NCI-H128 (cell line): ENCODE results near the gene C1orf174.

Source experiments
- DNase-seq: peaks from one replicate; lab custom pipeline; 2025; ENCODE audit not compliant: unreplicated experiment; lab: John Stamatoyannopoulos, UW

Gene C1orf174

DNA sequence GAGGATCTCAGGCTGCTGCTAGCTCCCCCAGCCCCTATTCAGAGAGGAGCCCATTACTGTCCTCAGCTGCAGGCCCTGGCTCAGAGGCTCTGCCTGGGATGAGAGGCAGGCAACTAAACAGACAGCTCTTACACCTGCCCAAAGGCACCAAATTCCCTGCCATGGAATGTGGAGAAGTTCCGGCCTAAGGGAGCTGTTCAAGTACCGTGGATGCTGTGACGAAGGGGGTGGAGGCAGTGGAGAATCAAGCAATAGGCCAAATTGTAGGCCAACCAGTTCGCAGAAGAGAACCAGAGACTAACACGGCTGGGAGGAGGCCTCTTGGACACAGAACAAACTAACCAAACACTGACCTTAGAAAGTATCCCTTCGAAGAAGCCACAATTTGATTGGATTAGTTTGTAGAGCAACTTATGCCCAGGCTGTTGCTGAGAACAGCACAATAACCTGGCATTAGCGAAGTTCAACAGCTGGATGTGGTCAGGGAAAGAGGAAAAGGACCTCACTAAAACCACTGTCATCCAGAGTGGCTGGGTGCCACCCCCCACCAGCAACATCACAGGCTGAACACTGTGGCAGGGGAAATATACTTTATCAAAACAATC lies 3.6 kb downstream of the C1orf174 start:
- DNase-seq, result no peak

DNA sequence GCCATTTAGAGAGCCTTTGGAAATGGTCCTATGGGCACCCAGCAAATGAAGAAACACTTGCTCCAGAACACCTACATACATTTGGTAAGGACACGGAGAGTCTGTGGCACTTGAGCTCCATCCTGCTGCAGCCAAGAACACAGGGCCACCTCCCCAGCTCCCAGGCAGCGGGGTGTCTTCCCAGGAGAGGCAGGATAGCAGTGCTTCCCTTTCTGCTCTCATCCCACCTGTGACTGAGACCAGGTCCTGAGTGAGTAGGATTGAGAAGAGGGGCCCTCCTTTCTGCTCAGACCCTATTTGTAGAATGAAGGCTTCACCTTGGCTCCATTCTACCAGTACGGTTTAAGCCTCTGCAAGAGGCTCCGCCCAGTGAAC lies 4.1 kb downstream of the C1orf174 start:
- DNase-seq, result no peak

- DNase-seq, result no peak
Observed at GRCh38 chr1:3895279-3895950, 4.7 kb downstream of the C1orf174 start.

GRCh38 chr1:3894626-3895278 lies 5.3 kb downstream of the C1orf174 start:
- DNase-seq, result no peak

DNA sequence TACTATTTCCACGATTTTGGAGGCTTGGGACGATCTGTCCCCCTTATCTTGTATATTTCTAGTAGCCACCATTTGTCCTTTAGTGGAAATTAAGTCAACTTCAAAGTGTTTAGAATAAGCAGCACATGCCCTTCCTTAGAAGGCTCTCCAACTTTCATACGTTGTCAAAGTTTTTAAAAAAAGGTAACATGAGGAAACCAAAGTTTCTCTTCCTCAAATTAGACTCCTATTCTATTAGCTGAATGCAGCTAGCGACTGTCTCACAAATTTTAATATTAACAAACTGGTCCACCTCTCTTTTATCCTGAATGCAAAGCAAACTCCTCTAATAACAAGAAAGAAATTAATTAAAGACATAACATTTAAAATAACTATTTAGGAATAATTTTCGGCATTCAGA lies 6.9 kb downstream of the C1orf174 start:
- no peak for DNase-seq

- no peak for DNase-seq
Observed at GRCh38 chr1:3892748-3893147, 7.3 kb downstream of the C1orf174 start.

- DNase-seq, result no peak
Observed at GRCh38 chr1:3891329-3891865, 8.7 kb downstream of the C1orf174 start.

DNA sequence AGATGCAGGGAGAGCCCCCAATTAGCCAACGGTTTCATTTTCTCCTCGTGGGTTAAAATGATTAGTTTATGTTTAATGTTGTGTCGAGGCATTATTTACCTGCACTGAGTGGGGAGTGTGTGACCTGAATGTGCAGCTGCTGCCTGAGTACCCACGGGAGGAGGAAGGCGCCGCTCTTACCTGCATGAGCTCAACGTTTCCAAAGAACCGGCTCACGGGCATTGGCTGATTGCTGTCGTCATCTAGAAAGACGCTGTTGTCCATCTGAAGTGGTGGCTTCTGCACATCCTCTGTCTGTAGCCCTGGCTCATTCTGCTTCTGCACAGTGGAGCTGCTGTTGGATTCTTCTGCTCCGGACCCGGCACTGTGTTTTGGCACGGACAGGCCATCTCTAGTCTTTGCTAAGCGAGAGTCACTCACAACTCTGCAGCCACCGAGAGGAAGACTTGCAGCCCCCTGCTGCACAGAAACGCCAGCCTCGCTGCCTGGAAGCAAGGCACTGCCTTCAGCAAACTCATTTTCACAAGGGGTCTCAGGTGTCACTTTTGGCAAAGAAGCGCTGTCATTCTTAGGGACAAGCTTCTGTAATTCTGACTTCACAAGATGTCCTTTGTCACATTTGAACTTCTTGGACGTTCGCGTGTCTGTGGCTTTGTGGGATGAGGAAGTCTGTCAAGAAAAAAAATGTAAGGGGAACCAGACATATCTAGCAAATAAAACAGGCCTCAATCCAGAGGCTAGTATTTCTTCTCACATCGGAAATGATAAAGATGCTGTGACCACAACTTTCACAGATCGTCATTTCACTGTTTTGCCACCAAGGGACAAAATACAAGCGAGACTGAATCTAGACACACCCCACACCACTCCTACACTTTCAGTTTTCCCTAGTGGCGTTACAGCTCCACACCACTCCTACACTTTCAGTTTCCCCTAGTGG lies 9.4 kb downstream of the C1orf174 start:
- no peak for DNase-seq

DNA sequence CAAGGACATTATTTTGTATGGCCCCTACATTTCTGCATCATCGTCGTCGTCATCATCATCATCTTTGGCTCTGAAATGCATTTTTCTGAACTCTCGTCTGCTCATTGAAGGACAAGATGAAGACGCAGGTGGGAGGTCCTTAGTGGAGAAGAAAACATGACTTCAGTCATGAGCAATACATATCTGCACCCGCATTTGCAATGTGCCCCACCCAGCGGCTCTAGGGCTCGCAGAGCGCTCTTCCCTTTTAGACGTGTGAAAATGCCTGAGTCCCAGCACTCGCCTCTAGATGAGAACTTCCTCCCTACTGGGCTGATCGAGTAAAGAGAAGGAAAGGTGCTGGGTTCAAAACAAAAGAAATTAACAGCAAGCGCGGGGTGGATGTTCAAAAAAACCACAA lies 10.1 kb downstream of the C1orf174 start:
- DNase-seq, result no peak

- no peak for DNase-seq
Observed at GRCh38 chr1:3888301-3888700, 11.8 kb downstream of the C1orf174 start.

GRCh38 chr1:3886691-3887090 lies 13.4 kb downstream of the C1orf174 start:
- no peak for DNase-seq

GRCh38 chr1:3886106-3886670 lies 13.9 kb downstream of the C1orf174 start:
- no peak for DNase-seq

- DNase-seq, result no peak
Observed at GRCh38 chr1:3885611-3886010, 14.5 kb downstream of the C1orf174 start.

GRCh38 chr1:3884966-3885365 lies 15.1 kb downstream of the C1orf174 start:
- no peak for DNase-seq

- DNase-seq, result no peak
Observed at GRCh38 chr1:3883194-3883925, 16.7 kb downstream of the C1orf174 start.

- no peak for DNase-seq
Observed at GRCh38 chr1:3881193-3881480, 18.9 kb downstream of the C1orf174 start.

DNA sequence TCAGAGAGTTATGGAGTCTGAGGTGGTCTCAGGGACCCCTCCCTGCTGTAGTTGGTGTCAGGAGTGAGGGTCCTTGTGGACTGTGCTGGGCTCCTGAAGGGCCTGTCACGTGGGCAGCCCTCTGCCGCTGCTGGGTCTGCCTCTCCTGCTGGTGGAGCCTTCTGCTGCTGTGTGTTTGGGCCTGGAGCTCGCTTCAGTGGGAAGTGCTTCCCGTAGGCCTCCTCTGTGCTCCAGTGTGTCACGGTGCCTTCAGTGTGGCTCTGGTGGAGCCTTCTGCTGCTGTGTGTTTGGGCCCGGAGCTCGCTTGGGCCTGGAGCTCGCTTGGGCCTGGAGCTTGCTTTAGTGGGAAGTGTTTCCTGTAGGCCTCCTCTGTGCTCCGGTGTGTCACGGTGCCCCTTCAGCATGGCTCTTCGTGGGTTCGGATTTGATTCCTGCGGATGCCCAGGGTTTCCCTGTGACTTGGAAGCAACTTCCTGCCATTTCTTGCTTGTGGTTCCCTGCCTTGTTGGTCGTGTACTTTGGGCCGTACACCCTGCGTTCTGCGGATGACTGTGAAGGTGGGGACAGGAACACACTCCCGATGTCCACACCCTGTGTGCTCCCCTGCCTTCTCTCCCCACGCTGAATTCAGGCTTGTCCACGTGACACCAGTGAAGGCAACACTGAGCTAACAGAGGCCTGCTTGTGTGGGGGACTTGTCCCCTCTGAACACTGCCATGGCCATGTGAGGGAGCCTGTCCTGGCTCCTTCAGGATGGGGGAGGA lies 19.5 kb downstream of the C1orf174 start:
- DNase-seq, result no peak

GRCh38 chr1:3879787-3880428 lies 20.2 kb downstream of the C1orf174 start:
- DNase-seq, result no peak

DNA sequence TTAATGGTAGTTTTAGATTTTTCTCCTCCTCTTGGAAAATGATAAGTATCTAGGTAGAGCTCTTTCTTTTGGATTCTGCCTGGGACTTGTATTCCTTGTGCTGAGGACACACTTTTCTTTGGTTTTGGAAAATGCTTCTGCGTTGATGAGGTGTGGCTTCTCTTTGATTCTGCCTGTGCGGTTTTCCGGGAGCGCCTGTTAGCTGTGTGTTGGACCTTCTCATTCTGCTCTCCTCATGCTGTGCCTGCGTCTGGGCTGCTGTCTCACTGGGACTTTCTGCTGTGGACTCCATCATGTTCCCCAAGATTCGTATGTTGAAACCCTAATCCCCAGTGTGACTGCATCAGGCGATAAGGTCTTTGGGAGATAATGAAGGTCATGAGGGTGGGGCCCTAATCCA lies 21.0 kb downstream of the C1orf174 start:
- DNase-seq, result no peak
